Ovary (tissue), 3 donors: ENCODE results near the gene DCTD.

ENCODE experiments used
- CTCF ChIP-seq, 3 donors: fragments of 450-650 bp in 2 of 3; fragments of 200-600 bp in 1 of 3; IDR thresholded peaks; one replicate each; pipeline versions ENCODE4 v1.5.1 to v1.8.0; 2016 to 2022; ENCODE audit warnings: antibody characterized with exemption in 3 of 3, mild to moderate bottlenecking in 1 of 3
- EP300 ChIP-seq: sonication (generic); formaldehyde crosslinking; IDR thresholded peaks from one replicate; pipeline ENCODE4 v1.6.1; 2017; ENCODE audit warnings: antibody characterized with exemption
- POLR2A ChIP-seq: fragments of 450-650 bp; IDR thresholded peaks from one replicate; pipeline ENCODE4 v1.6.1; 2017; ENCODE audit warnings: antibody characterized with exemption, mild to moderate bottlenecking, moderate library complexity
- donor health status: DM: no; HTN: no; CAD: no.

- TF ChIP-seq POLR2A (no peak), CTCF (IDR thresholded peaks at IDR 0.05) (no peak), EP300 (no peak)
Observed at GRCh38 chr4:182858711-182859110, 58.5 kb downstream of the DCTD start.
